T-helper 2 cell treated with Interferon-gamma antibody and Interleukin-4, amounts not matched to agents 100 ng/mL and 5 ng/mL, for 36 hours (primary cell): Measurements from ENCODE around the gene ZBTB8A. TPM values are rescaled to one million over a fixed set of nuclear protein-coding genes. Genes with fewer than 3 reads are reported as not detected.
"Not testable (repeated sequence)": the region's sequence is repeated elsewhere in the genome, so short reads cannot be mapped to it uniquely, and the experiment has no call there.

Experiments
- intact Hi-C: fragments of 100-400 bp; cut with micrococcal nuclease; formaldehyde crosslinking; loops from one replicate; pipeline ENCODE4 v1.15.1; 2023
- total RNA-seq: library from RNA; stranded (reverse); gene quantifications from 2 replicates; pipeline ENCODE4 v1.2.3, GENCODE V29; 2022

The ZBTB8A gene
- total RNA-seq, 1 donor from 2014 or later = 0.64 TPM

DNA sequence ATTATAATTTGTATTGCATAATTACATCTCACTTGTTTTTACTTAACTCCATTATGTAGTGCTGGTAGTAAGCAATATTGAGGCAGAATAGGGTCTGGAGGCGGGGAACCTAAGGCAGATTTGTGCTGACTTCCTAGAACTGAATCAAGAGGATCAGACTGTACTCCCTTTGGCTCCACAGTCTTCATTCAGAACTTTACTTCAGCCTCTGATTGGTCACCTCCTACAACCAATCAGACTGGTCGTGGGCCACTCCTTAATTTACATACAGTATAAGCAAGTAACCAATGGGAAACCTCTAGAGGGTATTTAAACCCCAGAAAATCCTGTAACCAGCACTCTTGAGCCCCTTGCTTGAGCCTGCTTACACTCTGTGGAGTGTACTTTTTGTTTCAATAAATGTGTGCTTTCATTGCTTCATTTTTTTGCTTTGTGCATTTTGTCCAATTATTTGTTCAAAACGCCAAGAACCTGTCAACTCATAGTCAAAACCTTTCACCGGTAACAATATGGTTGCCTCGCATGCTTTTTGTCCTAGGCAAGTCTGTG, 79.5 kb downstream of the ZBTB8A start:
- intact Hi-C loops = no loop called here

DNA sequence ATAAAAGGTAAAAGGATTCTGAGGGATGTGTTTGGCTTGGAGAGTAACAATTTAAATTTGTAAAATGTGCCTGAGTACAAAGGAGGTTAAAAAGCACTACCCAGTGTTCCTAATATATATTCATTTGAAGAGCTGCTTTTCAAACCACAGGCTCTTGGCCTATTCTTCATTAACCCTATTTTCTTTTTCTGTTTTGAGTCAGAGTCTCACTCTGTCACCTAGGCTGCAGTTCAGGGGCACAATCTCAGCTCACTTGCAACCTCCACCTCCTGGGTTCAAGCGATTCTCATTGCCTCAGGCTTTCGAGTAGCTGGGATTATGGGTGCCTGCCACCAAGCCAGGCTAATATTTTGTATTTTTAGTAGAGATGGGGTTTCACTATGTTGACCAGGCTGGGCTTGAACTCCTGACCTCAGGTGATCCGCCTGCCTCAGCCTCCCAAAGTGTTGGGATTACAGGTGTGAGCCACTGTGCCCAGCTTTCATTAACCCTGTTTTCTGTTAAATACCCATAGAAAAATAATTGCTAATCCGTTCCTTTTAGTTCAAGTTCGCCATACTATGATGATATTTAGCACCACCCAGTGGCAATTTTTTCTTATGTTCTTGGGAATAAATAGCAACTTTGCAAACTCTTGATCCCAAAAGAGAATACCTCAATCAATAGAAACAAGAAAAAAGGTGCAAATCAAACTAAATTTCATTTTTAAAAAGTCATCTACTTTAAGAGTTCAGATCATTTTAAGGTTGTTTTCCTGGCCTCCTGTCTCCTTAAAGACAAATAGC, 80.7 kb downstream of the ZBTB8A start:
- intact Hi-C loops = loop anchor here (10.0 kb wide), 1 partner anchor 95 kb away; no protein-coding TSS in a partner anchor

DNA sequence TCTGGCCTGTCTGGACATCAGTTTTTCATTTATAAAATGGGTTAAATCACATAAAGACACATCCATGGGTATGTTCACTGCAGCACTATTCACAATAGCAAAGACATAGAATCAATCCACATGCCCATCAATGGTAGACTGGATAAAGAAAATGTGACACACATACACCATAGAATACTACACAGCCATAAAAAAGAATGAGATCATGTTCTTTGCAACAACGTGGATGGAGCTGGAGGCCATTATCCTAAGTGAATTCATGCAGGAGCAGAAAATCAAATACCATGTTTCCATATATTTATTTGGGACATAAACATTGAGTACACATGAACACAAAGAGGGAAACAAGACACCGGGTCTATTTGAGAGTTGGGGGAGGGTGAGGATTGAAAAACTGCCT, 83.0 kb downstream of the ZBTB8A start:
- intact Hi-C loops = loop anchor here (10.0 kb wide), 1 partner anchor 97 kb away; no protein-coding TSS in a partner anchor

DNA sequence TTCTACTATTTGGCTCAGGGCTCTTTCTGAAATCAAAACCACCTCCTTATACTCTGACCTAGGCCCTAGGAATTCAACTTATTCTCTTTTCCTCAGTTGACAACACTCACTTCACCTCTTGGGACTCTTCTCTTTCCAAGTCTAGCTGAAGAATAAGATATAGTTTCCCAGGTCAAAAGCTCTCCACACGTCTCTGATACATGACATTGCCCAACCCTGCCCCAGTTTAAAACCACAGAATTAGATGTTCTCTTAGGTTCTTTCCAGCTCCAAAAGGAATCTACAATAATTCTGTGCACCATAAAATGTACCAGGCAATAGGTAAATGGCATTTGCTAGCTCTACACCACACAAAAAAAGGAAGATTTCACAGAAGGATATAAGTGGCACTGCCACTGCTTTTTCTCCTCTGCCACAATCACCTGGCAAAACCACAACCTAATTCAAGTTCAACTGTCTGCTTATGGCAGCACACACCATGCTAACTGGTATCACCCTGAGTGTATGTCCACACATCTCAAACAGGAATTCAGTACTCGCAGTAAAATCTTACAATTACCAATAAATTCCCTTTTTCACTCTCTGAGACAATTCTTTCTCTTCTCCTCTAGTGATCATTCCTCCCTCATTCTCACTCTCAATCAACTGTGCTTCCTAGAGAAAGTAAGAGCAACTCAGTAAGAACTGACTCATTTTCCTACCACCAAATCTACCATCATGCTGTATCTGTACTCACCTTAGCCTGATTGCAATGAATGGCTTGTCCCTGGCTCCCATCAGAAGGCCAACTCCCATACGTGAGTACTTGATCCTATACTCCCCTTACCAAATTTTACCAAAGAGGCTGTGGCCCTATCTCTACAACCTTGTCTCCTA, 83.8 kb downstream of the ZBTB8A start:
- intact Hi-C loops = loop anchor here (10.0 kb wide), 1 partner anchor 98 kb away; no protein-coding TSS in a partner anchor

DNA sequence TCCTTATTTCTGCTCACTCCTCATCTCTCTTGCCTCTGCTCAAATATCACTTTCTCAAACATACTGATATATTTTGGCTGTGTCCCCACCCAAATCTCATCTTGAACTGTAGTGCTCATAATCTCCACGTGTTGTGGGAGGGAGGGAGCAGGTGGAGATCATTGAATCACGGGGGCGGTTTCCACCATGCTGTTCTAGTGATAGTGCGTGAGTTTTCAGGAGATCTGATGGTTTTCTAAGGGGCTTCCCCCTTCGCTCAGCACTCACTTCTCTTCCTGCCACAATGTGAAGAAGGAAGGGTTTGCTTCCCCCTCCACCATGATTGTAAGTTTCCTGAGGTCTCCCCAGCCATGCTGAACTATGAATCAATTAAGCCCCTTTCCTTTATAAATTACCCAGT, 84.5 kb downstream of the ZBTB8A start:
- intact Hi-C loops = loop anchor here (10.0 kb wide), 1 partner anchor 99 kb away; no protein-coding TSS in a partner anchor

DNA sequence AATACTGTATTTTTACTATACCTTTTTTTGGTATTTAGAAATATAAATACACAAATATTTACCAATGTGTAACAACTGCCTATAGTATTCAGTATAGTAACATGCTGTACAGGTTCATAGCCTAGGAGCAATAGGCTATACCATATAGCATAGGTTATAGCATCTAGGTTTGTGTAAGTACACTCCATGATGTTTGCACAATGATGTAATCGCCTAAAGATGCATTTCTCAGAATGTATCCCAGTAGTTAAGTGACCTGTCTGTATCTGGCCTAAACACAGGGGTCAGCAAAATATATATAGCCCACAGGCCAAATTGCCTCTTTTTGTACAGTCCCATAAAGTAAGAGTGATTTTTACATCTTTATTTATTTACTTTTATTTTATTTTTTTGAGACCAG, 86.9 kb downstream of the ZBTB8A start:
- intact Hi-C loops = loop anchor here (10.0 kb wide), 1 partner anchor 101 kb away; no protein-coding TSS in a partner anchor

DNA sequence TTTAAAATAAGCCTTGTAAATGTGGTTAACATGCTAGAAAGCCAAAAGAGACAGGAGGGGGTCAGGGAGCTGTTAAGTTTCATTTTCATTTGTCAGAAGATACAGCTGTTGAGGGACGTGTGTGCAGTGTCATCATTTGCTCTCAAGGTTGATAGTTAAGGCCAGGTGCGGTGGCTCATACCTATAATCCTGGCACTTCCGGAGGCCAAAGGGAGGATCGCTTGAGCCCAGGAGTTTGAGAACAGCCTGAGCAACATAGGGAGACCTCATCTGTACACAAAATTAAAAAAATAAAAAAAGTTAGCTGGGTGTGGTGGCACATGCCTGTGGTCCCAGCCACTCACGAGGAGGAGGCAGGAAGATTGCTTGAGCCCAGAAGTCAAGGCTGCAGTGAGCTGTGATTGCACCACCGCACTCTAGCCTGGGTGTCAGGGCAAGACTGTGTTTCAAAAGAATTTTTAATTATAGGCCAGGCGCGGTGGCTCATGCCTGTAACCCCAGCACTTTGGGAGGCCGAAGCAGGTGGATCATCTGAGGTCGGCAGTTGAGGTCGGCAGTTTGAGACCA, 88.5 kb downstream of the ZBTB8A start:
- intact Hi-C loops = loop anchor here (1.0 to 10.0 kb wide), 2 partner anchors 24 to 103 kb away; partner anchors contain the start of gene RBBP4

DNA sequence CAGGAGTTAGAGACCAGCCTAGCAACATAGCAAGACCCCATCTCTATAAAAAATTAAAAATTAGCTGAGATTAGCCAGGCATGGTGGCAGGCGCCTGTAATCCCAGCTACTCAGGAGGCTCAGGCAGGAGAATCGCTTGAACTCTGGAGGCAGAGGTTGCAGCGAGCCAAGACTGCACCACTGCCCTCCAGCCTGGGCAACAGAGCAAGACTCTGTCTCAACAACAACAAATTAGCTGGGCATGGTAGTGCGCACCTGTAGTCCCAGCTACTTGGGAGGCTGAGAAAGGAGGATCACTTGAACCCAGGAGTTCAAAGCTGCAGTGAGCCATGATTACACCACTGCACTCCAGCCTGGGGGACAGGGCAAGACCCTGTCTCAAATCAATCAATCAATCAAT, 90.9 kb downstream of the ZBTB8A start:
- intact Hi-C loops = not testable (repeated sequence)

DNA sequence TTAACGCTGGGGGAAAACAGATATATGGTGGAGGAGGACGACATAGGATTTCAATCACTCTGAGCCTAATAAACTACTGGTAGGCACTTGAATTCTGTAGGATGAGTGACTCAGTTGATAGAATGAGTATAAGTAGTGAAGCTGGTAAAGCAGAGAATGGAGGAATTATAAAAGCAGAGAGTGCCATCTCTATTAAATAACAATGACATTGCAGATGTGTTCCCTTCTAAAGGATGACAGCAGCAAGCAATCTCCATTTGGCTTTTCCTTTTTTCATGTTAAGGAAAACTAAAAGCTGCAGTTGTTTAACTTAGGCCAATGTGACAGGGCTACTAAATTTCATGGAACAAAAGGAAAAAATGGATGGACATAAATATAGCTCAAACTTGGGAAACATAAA, 93.6 kb downstream of the ZBTB8A start:
- intact Hi-C loops = no loop called here

DNA sequence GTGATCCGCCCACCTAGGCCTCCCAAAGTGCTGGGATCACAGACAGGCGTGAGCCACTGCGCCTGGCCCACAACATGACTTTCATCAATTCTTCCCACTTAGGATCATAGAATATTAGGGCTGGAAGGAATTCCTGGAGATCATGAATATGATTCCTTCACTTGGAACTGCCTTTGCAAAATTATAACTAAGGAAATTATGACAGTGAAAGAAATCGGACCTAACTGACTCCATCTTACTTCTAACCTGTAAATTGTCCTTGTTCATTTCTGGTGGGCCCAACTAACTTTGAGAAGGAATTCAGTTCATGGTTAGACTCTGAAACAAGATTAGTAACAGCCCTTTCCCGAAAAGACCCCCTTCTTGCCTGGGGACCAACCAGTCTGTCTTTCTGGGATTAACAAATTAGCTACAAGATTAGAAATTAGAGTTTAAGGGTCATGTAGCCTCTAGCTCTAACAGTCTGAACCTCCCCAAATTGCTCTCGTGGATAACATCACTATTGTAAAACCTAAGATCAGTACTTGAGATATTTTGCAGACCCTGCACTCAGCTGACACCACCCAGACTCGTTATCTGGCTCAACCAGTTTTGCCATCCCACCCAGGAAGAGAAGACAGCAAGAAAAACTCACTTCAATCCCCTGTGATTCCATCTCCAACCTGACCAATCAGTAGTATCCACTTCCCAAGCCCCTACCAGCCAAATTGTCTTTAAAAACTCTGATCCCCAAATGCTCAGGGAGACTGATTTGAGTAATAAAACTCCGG, 96.5 kb downstream of the ZBTB8A start:
- intact Hi-C loops = no loop called here

DNA sequence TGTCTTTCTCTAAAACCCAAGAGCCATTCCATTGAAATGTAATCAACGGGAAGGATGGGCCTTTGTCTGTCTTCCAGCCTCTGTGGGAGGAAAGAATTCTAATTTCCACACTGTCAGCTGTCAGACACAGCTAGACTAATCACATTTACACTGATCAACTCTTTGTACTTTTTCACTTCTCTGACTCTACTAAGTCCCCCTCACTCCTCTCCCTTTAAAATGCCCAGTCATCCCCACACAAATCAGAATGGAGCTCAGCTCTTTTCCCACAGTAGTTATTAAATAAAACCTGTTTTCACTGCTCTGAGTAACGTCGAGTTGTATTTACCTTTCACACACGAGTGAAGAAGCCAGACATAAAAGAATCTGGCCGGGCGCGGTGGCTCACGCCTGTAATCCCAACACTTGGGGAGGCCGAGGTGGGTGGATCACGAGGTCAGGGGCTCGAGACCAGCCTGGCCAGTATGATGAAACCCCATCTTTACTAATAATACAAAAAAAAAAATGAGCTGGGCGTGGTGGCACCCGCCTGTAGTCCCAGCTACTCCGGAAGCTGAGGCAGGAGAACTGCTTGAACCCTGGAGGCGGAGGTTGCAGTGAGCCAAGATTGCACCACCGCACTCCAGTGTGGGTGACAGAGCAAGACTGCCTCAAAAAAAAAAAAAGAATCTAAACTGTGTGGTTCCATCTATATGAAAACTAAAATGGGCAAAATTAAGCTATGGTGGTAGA, 97.9 kb downstream of the ZBTB8A start:
- intact Hi-C loops = no loop called here

DNA sequence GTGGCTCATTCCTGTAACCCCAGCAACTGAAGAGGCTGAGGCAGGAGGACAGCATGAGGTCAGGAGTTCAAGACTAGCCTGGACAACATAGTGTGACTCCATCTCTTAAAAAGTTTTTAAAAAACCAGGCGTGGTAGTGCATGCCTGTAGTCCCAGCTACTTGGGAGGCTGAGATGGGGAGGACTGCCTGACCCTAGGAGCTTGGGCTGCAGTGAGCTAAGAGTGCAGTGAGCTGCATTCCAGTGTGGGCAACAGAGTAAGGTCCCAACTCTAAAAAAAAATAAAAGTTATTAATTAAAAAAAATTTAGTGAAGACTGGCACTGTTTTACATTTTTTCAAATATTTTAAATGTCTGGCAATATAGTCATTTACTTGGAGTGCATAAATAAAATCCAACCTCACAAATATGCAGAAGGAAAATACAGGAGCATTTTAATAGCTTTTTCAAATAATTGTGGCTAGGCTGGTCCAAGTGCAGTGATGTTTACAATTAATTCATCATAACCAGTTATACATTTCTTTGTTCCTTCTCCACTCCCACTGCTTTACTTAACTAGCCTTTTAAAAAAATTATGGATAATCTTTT, 100.4 kb downstream of the ZBTB8A start:
- intact Hi-C loops = no loop called here

DNA sequence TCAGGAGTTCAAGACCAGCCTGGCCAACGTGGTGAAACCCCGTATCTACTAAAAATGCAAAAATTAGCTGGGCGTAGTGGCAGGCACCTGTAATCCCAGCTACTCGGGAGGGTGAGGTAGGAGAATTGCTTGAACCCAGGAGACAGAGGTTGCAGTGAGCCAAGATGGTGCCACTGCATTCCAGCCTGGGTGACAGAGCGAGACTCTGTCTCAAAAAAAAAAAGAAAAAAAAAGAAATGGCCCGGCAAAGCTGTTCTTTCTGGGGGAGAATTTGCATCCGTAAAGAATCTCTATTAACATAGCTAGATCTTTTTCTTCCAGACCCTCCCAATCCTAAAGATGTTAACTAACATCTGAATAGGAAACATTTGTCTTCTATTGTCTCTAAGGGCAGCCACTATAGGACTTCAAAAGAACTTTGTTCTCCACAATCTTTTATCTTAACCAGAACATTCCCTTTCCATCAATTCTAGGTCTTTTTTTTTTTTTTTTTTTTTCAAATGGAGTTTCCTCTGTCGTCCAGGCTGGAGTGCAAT, 103.1 kb downstream of the ZBTB8A start:
- intact Hi-C loops = not testable (repeated sequence)

DNA sequence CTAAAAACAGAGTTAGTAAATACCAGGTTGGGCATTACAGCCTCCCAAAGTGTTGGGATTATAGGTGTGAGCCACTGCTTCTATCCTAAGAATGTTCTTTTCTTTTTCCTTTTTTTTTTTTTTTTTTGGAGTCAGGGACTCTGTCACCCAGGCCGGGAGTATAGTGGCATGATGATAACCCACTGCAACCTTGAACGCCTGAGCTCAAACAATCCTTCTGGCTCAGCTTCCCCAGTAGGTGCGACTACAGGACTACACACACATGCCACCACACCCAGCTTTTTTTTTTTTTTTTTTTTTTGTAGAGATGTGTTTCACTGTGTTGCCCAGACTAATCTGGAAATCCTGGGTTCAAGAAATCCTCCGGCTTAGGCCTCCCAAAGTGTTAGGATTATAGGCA, 105.2 kb downstream of the ZBTB8A start:
- intact Hi-C loops = no loop called here

DNA sequence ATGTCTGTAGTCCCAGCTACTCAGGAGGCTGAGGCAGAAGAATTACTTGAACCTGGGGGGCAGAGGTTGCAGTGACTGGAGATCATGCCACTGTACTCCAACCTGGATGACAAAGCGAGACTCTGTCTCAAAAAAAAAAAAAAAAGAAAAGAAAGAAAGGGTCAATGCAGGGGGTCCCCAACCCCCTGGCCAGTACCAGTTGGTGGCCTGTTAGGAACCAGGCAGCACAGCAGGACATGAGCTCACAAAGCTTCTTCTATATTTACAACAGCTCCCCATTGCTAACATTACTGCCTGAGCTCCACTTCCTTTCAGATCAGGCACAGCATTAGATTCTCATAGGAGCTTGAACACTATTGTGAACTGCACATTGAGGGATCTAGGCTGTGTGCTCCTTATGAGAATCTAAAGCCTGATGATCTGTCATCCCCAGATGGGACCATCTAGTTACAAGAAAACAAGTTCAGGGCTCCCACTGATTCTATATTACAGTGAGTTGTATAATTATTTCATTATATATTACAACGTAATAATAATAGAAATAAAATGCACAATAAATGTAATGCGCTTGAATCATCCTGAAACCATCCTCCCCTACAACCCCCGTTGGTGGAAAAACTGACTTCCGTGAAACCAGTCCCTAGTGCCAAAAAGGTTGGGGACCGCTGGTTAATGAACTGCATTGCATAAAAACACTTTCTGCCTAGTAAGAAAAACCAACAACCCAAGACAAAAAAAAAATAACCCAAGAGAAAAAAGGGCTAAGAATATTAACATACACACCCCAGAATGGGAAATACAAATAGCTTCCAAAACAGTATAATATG, 108.3 kb downstream of the ZBTB8A start:
- intact Hi-C loops = no loop called here

DNA sequence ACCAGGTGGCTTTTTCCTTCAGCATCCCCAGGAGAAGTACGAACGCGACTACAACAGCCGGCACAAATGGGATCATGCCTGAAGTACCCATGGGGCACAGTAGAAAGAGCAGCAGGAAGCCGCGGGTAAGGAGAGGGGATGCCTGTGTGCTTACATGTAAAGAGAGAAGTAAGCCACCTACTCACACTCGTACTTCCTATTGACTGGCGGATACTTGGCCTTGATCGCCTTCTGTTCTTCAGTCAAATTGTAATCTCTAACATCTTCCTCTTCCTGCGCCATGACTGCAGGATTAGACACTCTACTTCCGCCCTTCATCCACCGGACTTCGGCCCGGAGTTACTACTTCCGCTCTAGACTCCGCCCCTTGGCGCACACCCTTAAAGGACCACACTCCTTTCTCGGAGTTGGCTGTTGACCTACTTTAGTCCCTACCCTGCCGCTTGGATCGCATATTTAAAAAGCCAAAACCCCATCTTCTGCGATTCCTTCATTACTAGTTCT, 111.1 kb downstream of the ZBTB8A start, which contains the start of gene ZBTB8OS:
ZBTB8OS (minus strand) TSS at position 303 of the 504 bp plus-strand sequence; CDS start at position 282, 21 bp downstream.
- intact Hi-C loops = loop anchor here (1.0 to 10.0 kb wide), 9 partner anchors 129 to 543 kb away; partner anchors contain the start of genes BSDC1, S100PBP, TXLNA and YARS1

DNA sequence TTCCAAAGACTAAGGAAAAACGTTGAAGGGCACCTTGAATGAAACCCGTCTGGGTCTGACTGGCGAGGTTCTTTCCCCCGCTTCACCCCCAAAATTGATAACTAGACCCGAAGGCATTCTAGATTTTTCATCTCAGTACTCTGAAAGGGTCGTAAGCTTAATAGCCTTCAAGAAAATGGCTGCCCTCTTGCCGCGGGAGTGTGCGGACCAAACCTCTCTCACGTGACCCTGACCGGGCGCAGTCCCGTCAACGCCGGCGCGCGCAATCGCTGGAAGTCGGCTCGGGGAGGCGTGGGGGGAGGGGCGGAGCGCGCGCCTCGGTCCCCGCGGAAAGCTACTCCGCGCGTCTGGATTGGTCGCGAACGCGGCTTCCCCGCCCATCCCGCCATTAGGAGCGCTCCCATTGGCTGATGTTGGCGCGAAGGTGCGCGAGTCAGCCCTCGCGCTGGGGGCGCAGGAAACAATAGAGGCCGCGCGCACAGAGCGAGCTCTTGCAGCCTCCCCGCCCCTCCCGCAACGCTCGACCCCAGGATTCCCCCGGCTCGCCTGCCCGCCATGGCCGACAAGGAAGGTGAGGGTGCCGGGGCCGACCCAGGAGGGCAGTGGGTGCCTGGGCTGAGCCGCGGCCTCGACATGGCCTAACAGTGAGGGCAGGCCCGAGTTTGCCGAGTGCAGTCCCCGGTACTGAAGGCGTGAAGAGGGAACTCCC, 111.7 kb downstream of the ZBTB8A start, which contains the start of gene RBBP4:
RBBP4 (plus strand) TSS at position 457 of the 709 bp plus-strand sequence; CDS start at position 556, 99 bp downstream.
- intact Hi-C loops = loop anchor here (1.0 to 10.0 kb wide), 10 partner anchors 24 to 544 kb away; partner anchors contain the start of genes BSDC1, S100PBP, TXLNA and YARS1
